ENCODE results near the gene COPG1.

The COPG1 gene

DNA sequence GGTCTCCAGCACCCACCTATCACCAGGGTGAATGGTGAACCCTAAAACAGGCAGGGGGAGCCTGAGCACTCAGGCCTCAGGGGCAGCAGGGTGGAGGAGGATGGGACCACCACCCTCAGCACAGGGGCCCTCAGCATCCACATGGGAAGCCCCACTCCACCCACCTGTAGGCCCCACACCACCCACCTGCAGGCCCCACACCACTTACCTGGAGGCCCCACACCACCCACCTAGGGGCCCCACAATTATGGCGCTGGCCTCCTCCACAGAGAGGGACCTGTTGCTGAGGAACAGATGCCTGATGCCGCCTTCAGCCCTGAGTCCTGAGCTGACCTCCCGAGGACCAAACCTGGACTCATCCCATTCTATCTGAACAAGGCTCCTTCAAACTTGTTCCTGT is 76.0 kb downstream of the COPG1 start:
- TF ChIP-seq, protein P1, sequence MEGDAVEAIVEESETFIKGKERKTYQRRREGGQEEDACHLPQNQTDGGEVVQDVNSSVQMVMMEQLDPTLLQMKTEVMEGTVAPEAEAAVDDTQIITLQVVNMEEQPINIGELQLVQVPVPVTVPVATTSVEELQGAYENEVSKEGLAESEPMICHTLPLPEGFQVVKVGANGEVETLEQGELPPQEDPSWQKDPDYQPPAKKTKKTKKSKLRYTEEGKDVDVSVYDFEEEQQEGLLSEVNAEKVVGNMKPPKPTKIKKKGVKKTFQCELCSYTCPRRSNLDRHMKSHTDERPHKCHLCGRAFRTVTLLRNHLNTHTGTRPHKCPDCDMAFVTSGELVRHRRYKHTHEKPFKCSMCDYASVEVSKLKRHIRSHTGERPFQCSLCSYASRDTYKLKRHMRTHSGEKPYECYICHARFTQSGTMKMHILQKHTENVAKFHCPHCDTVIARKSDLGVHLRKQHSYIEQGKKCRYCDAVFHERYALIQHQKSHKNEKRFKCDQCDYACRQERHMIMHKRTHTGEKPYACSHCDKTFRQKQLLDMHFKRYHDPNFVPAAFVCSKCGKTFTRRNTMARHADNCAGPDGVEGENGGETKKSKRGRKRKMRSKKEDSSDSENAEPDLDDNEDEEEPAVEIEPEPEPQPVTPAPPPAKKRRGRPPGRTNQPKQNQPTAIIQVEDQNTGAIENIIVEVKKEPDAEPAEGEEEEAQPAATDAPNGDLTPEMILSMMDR (IDR thresholded peaks at IDR 0.05): no peak

DNA sequence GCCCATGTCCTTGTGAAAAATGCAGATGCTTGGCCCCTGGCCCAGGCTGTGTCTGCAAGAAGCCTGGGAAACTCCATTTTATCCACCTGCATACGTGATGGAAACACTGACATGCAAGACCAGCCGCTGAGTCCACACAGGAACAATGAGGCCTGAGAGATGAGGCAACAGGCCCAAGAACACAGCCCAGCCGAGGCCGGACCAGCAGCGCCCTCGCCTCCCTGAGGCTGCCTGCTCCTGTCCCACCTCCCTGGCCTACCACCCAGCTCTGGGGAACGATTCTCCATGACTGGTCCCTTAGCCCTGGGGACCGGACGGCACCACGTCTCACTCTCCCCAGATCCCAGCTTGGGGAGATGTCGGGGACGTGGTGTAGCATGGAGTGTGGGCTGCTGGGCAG is 76.7 kb downstream of the COPG1 start:
- TF ChIP-seq, protein P1 (IDR thresholded peaks at IDR 0.05): no peak

DNA sequence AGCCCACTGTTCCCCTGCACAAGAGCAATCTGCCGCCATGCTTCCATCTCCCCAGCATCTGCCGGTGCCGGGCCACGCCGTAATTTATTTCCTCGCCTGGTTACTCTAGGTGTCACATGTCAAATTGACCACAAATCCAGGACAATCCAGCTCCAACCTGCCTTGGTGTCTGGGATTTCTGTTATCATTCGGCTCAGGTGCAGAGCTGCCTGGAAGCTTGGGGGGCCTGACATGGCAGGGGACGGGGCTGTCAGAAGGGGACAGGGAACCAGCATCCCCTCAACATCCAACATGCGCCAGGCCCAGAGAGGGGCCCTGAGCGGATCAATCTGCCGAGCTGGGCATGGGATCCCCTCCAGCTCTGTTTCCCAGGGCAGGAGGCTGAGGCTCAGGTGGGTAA is 77.2 kb downstream of the COPG1 start:
- TF ChIP-seq, protein P1 (IDR thresholded peaks at IDR 0.05): no peak
